IMR-90 (cell line): ENCODE data around the gene BHLHA15. TPM values are rescaled to one million over a fixed set of nuclear protein-coding genes. Genes with fewer than 3 reads are reported as not detected.

ENCODE experiments used
- ATAC-seq: fragments of 200-7000 bp; cut with Tn5 transposase; 2 replicates; pipeline ENCODE4 v1.9.1; 2020; ENCODE audit warnings: low read depth, mild to moderate bottlenecking, moderate library complexity
- BruUV-seq: library from RNA; stranded (reverse); fragments of 400-500 nt; replicated peaks from 2 replicates; lab custom pipeline; 2021; lab: Mats Ljungman, UMichigan
- CTCF ChIA-PET: fragments of 300-600 bp; formaldehyde crosslinking; extraction: SDS; loops from one replicate; lab custom pipeline; 2021; ENCODE audit warnings: antibody characterized with exemption; lab: Yijun Ruan, JAX
- POLR2A ChIA-PET: fragments of 300-600 bp; sonication (Branson Sonifier 250); formaldehyde crosslinking; loops from one replicate; lab custom pipeline; 2022; ENCODE audit warnings: antibody characterized with exemption; ENCODE audit not compliant: unreplicated experiment; lab: Charles Lee
- DNase-seq: peaks from one replicate; pipeline ENCODE4 v3.0.0; 2013
- H2AFZ ChIP-seq: replicated peaks from 2 replicates; pipeline ENCODE3; 2013; ENCODE audit warnings: low read length, mild to moderate bottlenecking; ENCODE audit not compliant: poor library complexity
- H2AK5ac ChIP-seq: 2 replicates; pipeline ENCODE4 v1.6.1; 2013; ENCODE audit warnings: low read depth, low read length, inconsistent platforms
- H2AK9ac ChIP-seq: replicated peaks from 2 replicates; pipeline ENCODE3; 2013; ENCODE audit warnings: mild to moderate bottlenecking, low read depth, low read length, moderate library complexity; ENCODE audit not compliant: poor library complexity
- H2BK120ac ChIP-seq: 2 replicates; pipeline ENCODE4 v1.6.1; 2013; ENCODE audit warnings: low read depth, low read length, inconsistent platforms
- H2BK15ac ChIP-seq: 3 replicates; pipeline ENCODE4 v1.6.1; 2013; ENCODE audit warnings: low read depth, low read length, inconsistent platforms
- H2BK20ac ChIP-seq: 2 replicates; pipeline ENCODE4 v1.6.1; 2013; ENCODE audit warnings: low read depth, mild to moderate bottlenecking, inconsistent platforms, low read length, moderate library complexity
- H2BK5ac ChIP-seq: 2 replicates; pipeline ENCODE4 v1.6.1; 2013; ENCODE audit warnings: mild to moderate bottlenecking, low read depth, low read length, inconsistent platforms; ENCODE audit not compliant: poor library complexity, severe bottlenecking
- H3K14ac ChIP-seq: replicated peaks from 2 replicates; pipeline ENCODE4 v1.6.1; 2013; ENCODE audit warnings: low read depth, low read length, inconsistent platforms
- H3K18ac ChIP-seq: 2 replicates; pipeline ENCODE4 v1.6.1; 2013; ENCODE audit warnings: low read depth, low read length, control low read depth
- H3K23ac ChIP-seq: 2 replicates; pipeline ENCODE4 v1.6.1; 2013; ENCODE audit warnings: low read depth, low read length, inconsistent platforms
- H3K27ac ChIP-seq: 2 replicates; pipeline ENCODE4 v1.5.1; 2013; ENCODE audit warnings: mild to moderate bottlenecking, control low read depth, low read length; ENCODE audit not compliant: insufficient read depth
- H3K27me3 ChIP-seq: 2 replicates; pipeline ENCODE4 v1.6.1; 2013; ENCODE audit warnings: low read length; ENCODE audit not compliant: control insufficient read depth, insufficient read depth
- H3K36me3 ChIP-seq: 2 replicates; pipeline ENCODE4 v1.6.1; 2013; ENCODE audit warnings: low read length, mixed read lengths; ENCODE audit not compliant: control insufficient read depth, insufficient read depth
- H3K4ac ChIP-seq: 2 replicates; pipeline ENCODE4 v1.6.1; 2013; ENCODE audit warnings: low read depth, low read length, inconsistent platforms
- H3K4me1 ChIP-seq: 2 replicates; pipeline ENCODE4 v1.6.1; 2013; ENCODE audit warnings: low read length, mixed read lengths; ENCODE audit not compliant: control insufficient read depth, insufficient read depth
- H3K4me2 ChIP-seq: 2 replicates; pipeline ENCODE4 v1.6.1; 2013; ENCODE audit warnings: low read depth, mild to moderate bottlenecking, control low read depth, low read length, moderate library complexity
- H3K4me3 ChIP-seq: 2 replicates; pipeline ENCODE4 v1.5.1; 2013; ENCODE audit warnings: low read depth, mild to moderate bottlenecking, control low read depth, low read length, moderate library complexity; ENCODE audit not compliant: insufficient read depth
- H3K56ac ChIP-seq: 2 replicates; pipeline ENCODE4 v1.6.1; 2013; ENCODE audit warnings: low read length, inconsistent platforms; ENCODE audit not compliant: insufficient read depth; ENCODE audit errors: extremely low read depth
- H3K79me1 ChIP-seq, 2 experiments: 2 replicates each; pipeline ENCODE4 v1.6.1; 2013; ENCODE audit warnings: low read length in 2 of 2, inconsistent platforms in 1 of 2, low read depth in 1 of 2
- H3K9ac ChIP-seq: 2 replicates; pipeline ENCODE4 v1.6.1; 2013; ENCODE audit warnings: low read depth, low read length, control low read depth
- H3K9me1 ChIP-seq: 2 replicates; pipeline ENCODE4 v1.6.1; 2013; ENCODE audit warnings: low read length, inconsistent platforms; ENCODE audit not compliant: insufficient read depth
- H3K9me3 ChIP-seq: 2 replicates; pipeline ENCODE4 v1.6.1; 2013; ENCODE audit warnings: low read length; ENCODE audit not compliant: control insufficient read depth, insufficient read depth
- H4K20me1 ChIP-seq: 2 replicates; pipeline ENCODE4 v1.6.1; 2013; ENCODE audit warnings: low read length, inconsistent platforms; ENCODE audit not compliant: insufficient read depth
- H4K5ac ChIP-seq: 2 replicates; pipeline ENCODE4 v1.6.1; 2013; ENCODE audit warnings: mild to moderate bottlenecking, low read depth, low read length, control low read depth
- H4K8ac ChIP-seq, 2 experiments: 2 replicates each; pipeline ENCODE4 v1.6.1; 2013; ENCODE audit warnings: low read depth in 2 of 2, low read length in 2 of 2, control low read depth in 1 of 2, inconsistent platforms in 1 of 2
- H4K91ac ChIP-seq: 2 replicates; pipeline ENCODE4 v1.6.1; 2013; ENCODE audit warnings: low read depth, low read length, inconsistent platforms; ENCODE audit not compliant: insufficient read depth
- FOS ChIP-seq: fragments of 150-350 bp; IDR thresholded peaks from 2 replicates; pipeline ENCODE4 v1.6.1; 2016; ENCODE audit warnings: low read depth, low read length
- MXI1 ChIP-seq: IDR thresholded peaks from 2 replicates; pipeline ENCODE4 v1.6.1; 2012; ENCODE audit warnings: low read depth, mild to moderate bottlenecking, low read length, moderate library complexity, borderline replicate concordance
- POLR2A ChIP-seq: IDR thresholded peaks from 2 replicates; pipeline ENCODE4 v1.6.1; 2012; ENCODE audit warnings: mild to moderate bottlenecking, low read depth, low read length
- RFX5 ChIP-seq: IDR thresholded peaks from 2 replicates; pipeline ENCODE4 v1.8.0; 2012; ENCODE audit warnings: low read depth, mild to moderate bottlenecking, low read length, moderate library complexity
- SMC3 ChIP-seq: fragments of 150-350 bp; IDR thresholded peaks from 2 replicates; pipeline ENCODE4 v1.6.1; 2016; ENCODE audit warnings: low read depth, mild to moderate bottlenecking, antibody characterized with exemption, low read length, moderate library complexity
- USF2 ChIP-seq: fragments of 150-350 bp; IDR thresholded peaks from 2 replicates; pipeline ENCODE4 v1.6.1; 2017; ENCODE audit warnings: mild to moderate bottlenecking, antibody characterized with exemption, low read length, low read depth
- WGBS, 2 experiments: methylation state at CpG; one replicate each; pipeline versions ENCODE4 v1.1.5 to v1.1.7; 2013; ENCODE audit warnings: missing lambda C conversion rate in 2 of 2; ENCODE audit not compliant: insufficient read length in 1 of 2; ENCODE audit errors: extremely low coverage in 2 of 2; 5-methylcytosine and 5-hydroxymethylcytosine counted together
- dilution Hi-C: fragments of 300-500 bp; cut with HindIII; formaldehyde crosslinking; loops from one replicate; pipeline ENCODE4 v1.14.3; 2018; ENCODE audit warnings: low sequenced_read_pairs; ENCODE audit not compliant: unreplicated experiment
- in situ Hi-C: fragments of 300-500 bp; cut with MboI; formaldehyde crosslinking; loops from 3 replicates; pipeline ENCODE4 v1.14.3; 2019; ENCODE audit warnings: low sequenced_read_pairs, inconsistent platforms, mixed read lengths
- intact Hi-C: fragments of 100-400 bp; cut with micrococcal nuclease; formaldehyde crosslinking; loops from 2 replicates; pipeline ENCODE4 v1.10.0; 2022
- polyA plus RNA-seq, 3 experiments: library from polyadenylated mRNA; depleted of rRNA; stranded (reverse); fragments of >200 nt; gene quantifications; 2 replicates each; pipeline ENCODE4 v1.2.3, GENCODE V29; 2012; ENCODE audit warnings: low replicate concordance in 1 of 3
- total RNA-seq: library from RNA; depleted of rRNA; stranded (reverse); fragments of >200 nt; gene quantifications from 2 replicates; pipeline ENCODE4 v1.2.3, GENCODE V29; 2012
- TF ChIP-seq, protein P1 (sequence below): fragments of 150-350 bp; IDR thresholded peaks from 2 replicates; pipeline ENCODE4 v1.6.1; 2016; ENCODE audit warnings: low read depth, mild to moderate bottlenecking, low read length, moderate library complexity, borderline replicate concordance

BHLHA15 gene
- total and polyA plus RNA-seq, 2 of the 4 experiments (the other 2 are of a cell fraction): not detected

- Histone ChIP-seq H3K9me1 (peaks cover 4% of the 10 kb centered on the region; the same call in 1 of the 2 replicates), H3K4me1 (no peaks in the 10 kb centered on the region), H3K9me3 (no peaks in the 10 kb centered on the region), H2AK5ac (no peak overlapping the region), H3K36me3 (peaks cover 2% of the 10 kb centered on the region; the same call in 1 of the 2 replicates), H2AFZ (no peak overlapping the region), H3K4me3 (no peak overlapping the region), H2BK20ac (no peak overlapping the region), H3K14ac (no peak overlapping the region), H3K56ac (no peak overlapping the region), H2BK15ac (no peak overlapping the region), H2BK5ac (no peak overlapping the region), H2BK120ac (no peak overlapping the region), H3K27ac (no peak overlapping the region), H3K79me1 (no peaks in the 10 kb centered on the region), H4K8ac (no peak overlapping the region), H2AK9ac (no peak overlapping the region), H3K27me3 (no peaks in the 10 kb centered on the region), H3K18ac (no peak overlapping the region), H3K9ac (no peak overlapping the region), H3K4ac (no peak overlapping the region), H3K4me2 (no peak overlapping the region), H4K20me1 (no peaks in the 10 kb centered on the region), H3K23ac (no peak overlapping the region), H4K5ac (no peak overlapping the region), H4K91ac (no peak overlapping the region)
- ATAC-seq (no peak), DNase-seq (no peak)
- BruUV-seq: no TSS peak
- CTCF ChIA-PET: interaction anchor here (5.4 kb wide), 1 partner anchor 141 kb away, joined by 37 read pairs; no protein-coding TSS in a partner anchor
- dilution Hi-C loops: no loop called here
- POLR2A ChIA-PET: no interaction called here
- 88% methylated on average over 6 of the region's 7 CpGs; no CpG with 5 or more reads in 1 of the 2 experiments for WGBS, 2 experiments
- intact Hi-C loops: loop anchor here (5.0 kb wide), 1 partner anchor 41 kb away; no protein-coding TSS in a partner anchor
- TF ChIP-seq USF2 (no peak), SMC3 (no peak), FOS (no peak), RFX5 (no peak), POLR2A (no peak), MXI1 (no peak)
- TF ChIP-seq, protein P1, sequence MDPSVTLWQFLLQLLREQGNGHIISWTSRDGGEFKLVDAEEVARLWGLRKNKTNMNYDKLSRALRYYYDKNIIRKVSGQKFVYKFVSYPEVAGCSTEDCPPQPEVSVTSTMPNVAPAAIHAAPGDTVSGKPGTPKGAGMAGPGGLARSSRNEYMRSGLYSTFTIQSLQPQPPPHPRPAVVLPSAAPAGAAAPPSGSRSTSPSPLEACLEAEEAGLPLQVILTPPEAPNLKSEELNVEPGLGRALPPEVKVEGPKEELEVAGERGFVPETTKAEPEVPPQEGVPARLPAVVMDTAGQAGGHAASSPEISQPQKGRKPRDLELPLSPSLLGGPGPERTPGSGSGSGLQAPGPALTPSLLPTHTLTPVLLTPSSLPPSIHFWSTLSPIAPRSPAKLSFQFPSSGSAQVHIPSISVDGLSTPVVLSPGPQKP: no peak
- in situ Hi-C loops: loop anchor here (5.0 to 25.0 kb wide), 2 partner anchors 141 to 301 kb away; partner anchors contain the start of gene ASNS
Measured at GRCh38 chr7:98163269-98163668, 48.0 kb upstream of the BHLHA15 start.
